ENCODE data around the gene GDF7. TPM values are rescaled to one million over a fixed set of nuclear protein-coding genes. Genes with fewer than 3 reads are reported as not detected.

The GDF7 gene
- total and polyA plus RNA-seq, 2 donors (not counting 3 experiments of a cell fraction or from before 2014, with no cell fraction given), result 3.7 to 3.9 TPM

DNA sequence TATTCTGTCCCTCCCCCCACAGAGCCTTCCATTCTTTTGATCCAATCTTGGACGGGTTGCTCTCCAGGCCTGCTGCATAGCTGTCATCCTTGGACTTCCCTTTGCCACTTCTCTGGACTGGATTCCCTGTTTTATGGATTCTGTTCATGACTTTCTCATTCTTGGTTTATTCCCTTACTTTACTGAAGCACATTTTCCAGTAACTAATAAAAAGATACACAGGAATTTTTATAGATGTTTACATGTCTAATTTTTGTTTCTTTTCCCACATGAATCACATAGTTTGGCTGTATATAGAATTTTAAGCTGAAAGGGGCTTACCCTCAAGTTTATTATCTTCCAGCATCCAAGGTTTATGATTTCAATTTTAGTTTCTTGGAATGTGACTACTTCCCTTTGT is 37.9 kb downstream of the GDF7 start:
- dilution Hi-C loops (cut with MboI; ENCODE audit: extremely low pct_ligation_motif_present, low sequenced_read_pairs), result no loop called here
- Histone ChIP-seq H3K27ac (ENCODE audit: insufficient read depth, low read depth, low read length) (no peak overlapping the region), H3K27me3 (ENCODE audit: control insufficient read depth in 2 of 2, insufficient read depth in 2 of 2, low read length in 2 of 2) (no peaks in the 10 kb centered on the region), H2AFZ (ENCODE audit: low read depth, low read length) (no peak overlapping the region), H4K20me1 (replicated peaks; ENCODE audit: control insufficient read depth, extremely low read depth, insufficient read depth, low read length) (no peaks in the 10 kb centered on the region), H3K4me3 (replicated peaks in 1 of 3; ENCODE audit: insufficient read depth in 1 of 3, low read depth in 1 of 3, low read length in 3 of 3) (no peak overlapping the region), H3K9ac (replicated peaks; ENCODE audit: extremely low read depth, insufficient read depth, low read length) (no peak overlapping the region), H3K9me1 (replicated peaks; ENCODE audit: control insufficient read depth, extremely low read depth, insufficient read depth, low read length) (no peaks in the 10 kb centered on the region), H3K36me3 (ENCODE audit: control insufficient read depth in 2 of 2, extremely low read depth in 1 of 2, insufficient read depth in 2 of 2, low read length in 2 of 2) (no peaks in the 10 kb centered on the region), H3K9me3 (replicated peaks; ENCODE audit: control insufficient read depth, insufficient read depth, low read length) (no peaks in the 10 kb centered on the region), H3K79me2 (ENCODE audit: control insufficient read depth, insufficient read depth, low read length) (no peaks in the 10 kb centered on the region), H3K4me1 (ENCODE audit: control insufficient read depth, extremely low read depth, insufficient read depth, low read length) (peaks cover 1% of the 10 kb centered on the region), H3K4me2 (ENCODE audit: insufficient read depth, low read length) (no peak overlapping the region)
- no peak for DNase-seq (ENCODE audit: low read depth, low spot score)
- POLR2A ChIA-PET, result no interaction called here
- no peak for TF ChIP-seq GATA2 (IDR thresholded peaks at IDR 0.05; ENCODE audit: insufficient read depth, insufficient read length, low read depth, low read length)
- TF ChIP-seq POLR2AphosphoS5 (IDR thresholded peaks at IDR 0.05; ENCODE audit: insufficient read depth, low read depth, low read length), result no peak
- TF ChIP-seq FOS (IDR thresholded peaks at IDR 0.05; ENCODE audit: borderline replicate concordance, insufficient read depth, low read length), result no peak
- TF ChIP-seq, protein P1, sequence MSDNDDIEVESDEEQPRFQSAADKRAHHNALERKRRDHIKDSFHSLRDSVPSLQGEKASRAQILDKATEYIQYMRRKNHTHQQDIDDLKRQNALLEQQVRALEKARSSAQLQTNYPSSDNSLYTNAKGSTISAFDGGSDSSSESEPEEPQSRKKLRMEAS (IDR thresholded peaks at IDR 0.05; ENCODE audit: insufficient read depth, insufficient read length), result no peak
- no peak for TF ChIP-seq MYC (IDR thresholded peaks at IDR 0.05; ENCODE audit: low read depth, low read length)
- no peak for TF ChIP-seq JUN (IDR thresholded peaks at IDR 0.05; ENCODE audit: borderline replicate concordance, insufficient read depth, insufficient read length, low read depth)
- no peak for TF ChIP-seq POLR2A (IDR thresholded peaks at IDR 0.05; ENCODE audit: low read depth, low read length)
- FAIRE-seq, result no peak
- no TSS peak for BruUV-seq (replicated peaks)
- CTCF ChIA-PET, result no interaction called here
- intact Hi-C loops (cut with micrococcal nuclease), result no loop called here

DNA sequence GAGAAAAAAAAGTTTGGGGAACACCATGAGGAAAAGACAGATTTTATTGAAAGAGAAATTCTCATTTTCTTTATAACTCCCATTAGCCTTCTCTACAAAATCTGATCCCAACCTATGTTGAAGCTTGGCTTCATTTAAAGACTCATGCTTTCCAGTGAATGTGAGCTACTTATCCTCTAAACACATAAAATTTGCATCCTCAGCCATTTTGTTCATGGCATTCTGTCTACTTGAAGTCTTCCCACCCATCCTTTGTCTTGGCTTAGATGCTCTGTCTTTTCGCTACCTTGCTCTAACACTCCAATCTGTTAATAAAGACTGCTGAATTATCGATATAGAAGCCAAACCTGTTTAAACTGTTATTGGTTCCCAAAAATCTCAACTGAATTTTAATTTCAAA is 39.3 kb downstream of the GDF7 start:
- DNase-seq (ENCODE audit: low read depth, low spot score), result no peak
- FAIRE-seq, result no peak
- BruUV-seq (replicated peaks), result no TSS peak
- CTCF ChIA-PET, result interaction anchor here (1.2 to 2.0 kb wide), 3 partner anchors 8 to 75 kb away, joined by 4 to 5 read pairs (median 5); no protein-coding TSS in a partner anchor
- intact Hi-C loops (cut with micrococcal nuclease) (no loop called here), dilution Hi-C loops (cut with MboI; ENCODE audit: extremely low pct_ligation_motif_present, low sequenced_read_pairs) (no loop called here)
- Histone ChIP-seq H4K20me1 (replicated peaks; ENCODE audit: control insufficient read depth, extremely low read depth, insufficient read depth, low read length) (no peaks in the 10 kb centered on the region), H3K9me1 (replicated peaks; ENCODE audit: control insufficient read depth, extremely low read depth, insufficient read depth, low read length) (no peaks in the 10 kb centered on the region), H3K79me2 (ENCODE audit: control insufficient read depth, insufficient read depth, low read length) (no peaks in the 10 kb centered on the region), H3K9ac (replicated peaks; ENCODE audit: extremely low read depth, insufficient read depth, low read length) (no peak overlapping the region), H3K27me3 (ENCODE audit: control insufficient read depth in 2 of 2, insufficient read depth in 2 of 2, low read length in 2 of 2) (no peaks in the 10 kb centered on the region), H3K27ac (ENCODE audit: insufficient read depth, low read depth, low read length) (no peak overlapping the region), H3K4me3 (replicated peaks in 1 of 3; ENCODE audit: insufficient read depth in 1 of 3, low read depth in 1 of 3, low read length in 3 of 3) (no peak overlapping the region), H3K4me1 (ENCODE audit: control insufficient read depth, extremely low read depth, insufficient read depth, low read length) (no peaks in the 10 kb centered on the region), H3K36me3 (ENCODE audit: control insufficient read depth in 2 of 2, extremely low read depth in 1 of 2, insufficient read depth in 2 of 2, low read length in 2 of 2) (no peaks in the 10 kb centered on the region), H3K4me2 (ENCODE audit: insufficient read depth, low read length) (no peak overlapping the region), H3K9me3 (replicated peaks; ENCODE audit: control insufficient read depth, insufficient read depth, low read length) (no peaks in the 10 kb centered on the region), H2AFZ (ENCODE audit: low read depth, low read length) (no peak overlapping the region)
- TF ChIP-seq GATA2 (IDR thresholded peaks at IDR 0.05; ENCODE audit: insufficient read depth, insufficient read length, low read depth, low read length) (no peak), POLR2AphosphoS5 (IDR thresholded peaks at IDR 0.05; ENCODE audit: insufficient read depth, low read depth, low read length) (no peak), JUN (IDR thresholded peaks at IDR 0.05; ENCODE audit: borderline replicate concordance, insufficient read depth, insufficient read length, low read depth) (no peak), FOS (IDR thresholded peaks at IDR 0.05; ENCODE audit: borderline replicate concordance, insufficient read depth, low read length) (no peak), POLR2A (IDR thresholded peaks at IDR 0.05; ENCODE audit: low read depth, low read length) (no peak), MYC (IDR thresholded peaks at IDR 0.05; ENCODE audit: low read depth, low read length) (no peak), EZH2 (IDR thresholded peaks at IDR 0.05; ENCODE audit: borderline replicate concordance, low read depth, low read length, severe bottlenecking) (no peak)
- TF ChIP-seq, protein P1 (IDR thresholded peaks at IDR 0.05; ENCODE audit: insufficient read depth, insufficient read length), result no peak
- TF ChIP-seq, protein P2, sequence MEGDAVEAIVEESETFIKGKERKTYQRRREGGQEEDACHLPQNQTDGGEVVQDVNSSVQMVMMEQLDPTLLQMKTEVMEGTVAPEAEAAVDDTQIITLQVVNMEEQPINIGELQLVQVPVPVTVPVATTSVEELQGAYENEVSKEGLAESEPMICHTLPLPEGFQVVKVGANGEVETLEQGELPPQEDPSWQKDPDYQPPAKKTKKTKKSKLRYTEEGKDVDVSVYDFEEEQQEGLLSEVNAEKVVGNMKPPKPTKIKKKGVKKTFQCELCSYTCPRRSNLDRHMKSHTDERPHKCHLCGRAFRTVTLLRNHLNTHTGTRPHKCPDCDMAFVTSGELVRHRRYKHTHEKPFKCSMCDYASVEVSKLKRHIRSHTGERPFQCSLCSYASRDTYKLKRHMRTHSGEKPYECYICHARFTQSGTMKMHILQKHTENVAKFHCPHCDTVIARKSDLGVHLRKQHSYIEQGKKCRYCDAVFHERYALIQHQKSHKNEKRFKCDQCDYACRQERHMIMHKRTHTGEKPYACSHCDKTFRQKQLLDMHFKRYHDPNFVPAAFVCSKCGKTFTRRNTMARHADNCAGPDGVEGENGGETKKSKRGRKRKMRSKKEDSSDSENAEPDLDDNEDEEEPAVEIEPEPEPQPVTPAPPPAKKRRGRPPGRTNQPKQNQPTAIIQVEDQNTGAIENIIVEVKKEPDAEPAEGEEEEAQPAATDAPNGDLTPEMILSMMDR (IDR thresholded peaks at IDR 0.05; ENCODE audit: extremely low read depth in 1 of 2, insufficient read depth in 1 of 2, low read depth in 1 of 2, low read length in 2 of 2), result no peak
- POLR2A ChIA-PET, result no interaction called here
